Measurements from ENCODE around the gene CAMTA2.
A peak's percentile ranks its signal among the peaks of the same experiment; 100 is the strongest.

Gene CAMTA2

DNA sequence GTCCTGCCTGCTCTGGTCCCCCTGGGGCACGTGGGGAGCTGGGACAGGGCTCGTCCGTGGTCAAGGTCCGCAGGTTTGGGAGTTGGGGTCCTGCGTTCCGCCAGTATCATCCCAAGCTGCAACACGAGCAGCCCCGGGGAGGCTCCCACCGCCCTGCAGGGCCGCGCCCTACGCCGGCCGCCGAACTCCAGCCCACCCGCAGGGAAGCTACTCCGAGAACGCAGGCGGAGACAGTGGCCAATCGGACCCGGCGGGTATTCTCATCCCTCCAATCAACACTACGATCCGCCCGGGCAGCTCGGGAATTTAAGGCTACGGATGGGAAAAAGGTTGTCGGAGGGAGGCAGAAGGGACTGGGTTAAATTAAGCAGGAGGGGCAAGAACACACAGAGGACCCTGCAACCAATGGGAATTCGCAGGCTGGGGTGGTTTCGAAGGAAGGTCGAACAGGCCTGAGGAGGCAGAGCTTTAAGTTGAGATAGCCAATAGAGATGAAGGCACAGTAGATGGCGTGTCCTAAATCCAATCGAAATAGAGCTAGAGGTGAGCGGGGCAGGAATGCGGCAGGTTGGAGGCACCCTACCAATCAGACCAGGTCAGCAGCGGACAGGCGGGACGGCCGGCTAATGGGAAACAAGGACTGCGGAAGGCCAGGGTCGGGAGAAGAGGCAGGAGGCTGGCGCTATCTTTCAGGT, 20.5 kb downstream of the CAMTA2 start:
- DNase-seq, result peak; percentile 60

DNA sequence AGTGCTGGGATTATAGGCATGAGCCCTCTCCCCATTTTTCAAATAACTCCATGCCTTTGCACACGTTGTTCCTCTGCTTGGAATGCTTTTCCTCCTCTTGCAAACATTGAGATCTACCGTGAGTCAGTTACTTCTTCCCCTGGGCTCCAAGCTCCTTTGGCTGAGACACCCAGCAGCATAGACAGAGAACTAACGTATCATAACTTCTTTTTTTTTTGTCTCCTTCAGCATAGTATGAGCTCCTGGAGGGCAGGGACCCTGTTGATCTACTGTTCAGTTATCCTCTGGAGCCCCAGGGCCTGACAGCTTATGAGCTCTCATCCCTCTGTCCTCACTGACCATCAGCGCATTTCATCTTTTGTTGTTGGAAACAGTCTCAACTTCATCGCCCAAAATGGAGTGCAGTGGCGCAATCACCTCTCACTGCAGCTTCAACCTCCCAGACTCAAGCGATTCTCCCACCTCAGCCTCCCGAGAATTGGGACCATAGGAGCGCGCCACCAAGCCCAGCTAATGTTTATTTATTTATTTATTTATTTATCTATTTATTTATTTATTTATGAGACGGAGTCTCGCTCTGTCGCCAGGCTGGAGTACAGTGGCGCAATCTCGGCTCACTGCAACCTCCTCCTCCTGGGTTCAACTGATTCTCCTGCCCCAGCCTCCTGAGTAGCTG, 22.0 kb downstream of the CAMTA2 start:
- no peak for DNase-seq

DNA sequence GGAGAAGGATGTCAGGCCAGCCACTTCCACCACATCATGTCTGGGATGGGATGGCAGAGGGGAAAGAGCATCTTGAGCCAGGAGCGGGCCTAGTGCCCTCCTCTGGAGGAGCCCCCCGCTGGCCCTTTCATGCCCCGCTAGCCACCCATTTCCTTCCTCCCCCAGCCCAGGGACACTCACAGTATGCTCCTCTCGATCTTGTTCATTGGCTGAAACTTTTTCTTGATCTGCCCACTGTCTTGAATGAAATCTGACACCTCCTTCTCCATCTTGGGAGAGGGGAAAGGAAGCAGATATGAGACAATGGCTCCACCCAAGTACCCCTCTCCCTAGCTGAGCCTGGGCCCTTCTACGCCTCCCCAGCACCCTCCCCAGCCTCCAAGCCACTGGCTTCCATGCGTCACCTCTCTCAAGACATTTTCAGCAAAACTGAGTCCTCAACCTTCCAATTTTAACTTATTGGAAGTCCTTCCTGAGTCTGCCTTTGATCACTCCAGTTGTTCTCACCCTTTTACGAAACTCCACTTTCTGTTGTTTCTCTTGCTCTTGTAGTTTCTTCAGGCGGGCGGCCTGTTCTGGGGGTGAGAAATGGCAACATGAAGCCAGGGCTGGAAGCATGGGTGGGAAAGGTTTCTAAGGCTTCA, 27.1 kb downstream of the CAMTA2 start:
- no peak for DNase-seq

DNA sequence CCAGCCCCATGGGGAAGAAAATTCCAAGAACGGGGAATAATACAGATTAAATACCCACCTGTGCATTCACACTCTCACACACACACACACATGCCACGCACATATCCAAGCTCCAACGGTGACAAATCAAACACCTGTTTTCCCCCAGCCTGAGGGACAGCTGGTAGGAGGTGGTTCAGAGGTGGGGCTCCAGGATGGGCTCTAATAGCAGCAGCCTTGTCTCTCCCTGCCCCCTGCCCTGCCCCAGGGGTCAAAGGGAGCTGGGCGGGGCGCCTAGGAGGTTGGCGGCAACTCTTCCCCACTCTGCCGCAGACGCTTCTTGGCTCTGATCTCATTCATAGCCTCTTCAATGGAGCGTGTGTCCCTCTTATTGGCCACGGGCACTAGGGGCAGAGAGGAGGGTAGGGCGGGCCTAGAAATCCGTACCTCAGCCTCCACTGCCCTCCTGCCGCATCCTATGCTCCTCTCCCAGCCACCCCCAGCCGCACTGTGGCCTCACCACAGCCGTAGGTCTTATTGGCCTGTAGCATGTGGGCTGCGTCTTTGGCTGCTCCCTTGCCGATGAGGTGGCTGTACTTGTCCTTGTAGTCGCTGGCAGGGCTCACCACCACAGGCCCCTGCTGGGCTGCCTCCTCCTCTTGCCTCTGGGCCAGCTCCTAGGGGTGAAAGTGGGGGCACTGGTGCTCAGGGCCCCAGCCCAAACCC, 28.1 kb downstream of the CAMTA2 start:
- no peak for DNase-seq

DNA sequence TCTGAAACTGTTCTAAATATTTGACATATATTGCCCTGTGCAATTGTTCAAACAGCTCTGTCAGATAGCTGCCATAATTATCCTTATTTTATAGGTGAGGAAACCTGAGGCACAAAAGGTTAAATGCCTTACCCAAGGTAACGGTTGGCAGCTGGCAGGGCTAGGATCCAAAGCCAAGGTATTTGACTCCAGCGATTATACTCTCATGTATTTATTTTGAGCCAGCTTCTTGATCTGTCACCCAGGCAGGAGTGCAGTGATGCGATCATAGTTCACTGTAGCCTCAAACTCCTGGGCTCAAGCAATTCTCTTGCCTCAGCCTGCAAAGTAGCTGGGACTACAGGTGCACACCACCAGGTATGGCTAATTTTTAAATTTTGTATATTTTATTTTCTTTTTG, 29.4 kb downstream of the CAMTA2 start:
- DNase-seq, result no peak

DNA sequence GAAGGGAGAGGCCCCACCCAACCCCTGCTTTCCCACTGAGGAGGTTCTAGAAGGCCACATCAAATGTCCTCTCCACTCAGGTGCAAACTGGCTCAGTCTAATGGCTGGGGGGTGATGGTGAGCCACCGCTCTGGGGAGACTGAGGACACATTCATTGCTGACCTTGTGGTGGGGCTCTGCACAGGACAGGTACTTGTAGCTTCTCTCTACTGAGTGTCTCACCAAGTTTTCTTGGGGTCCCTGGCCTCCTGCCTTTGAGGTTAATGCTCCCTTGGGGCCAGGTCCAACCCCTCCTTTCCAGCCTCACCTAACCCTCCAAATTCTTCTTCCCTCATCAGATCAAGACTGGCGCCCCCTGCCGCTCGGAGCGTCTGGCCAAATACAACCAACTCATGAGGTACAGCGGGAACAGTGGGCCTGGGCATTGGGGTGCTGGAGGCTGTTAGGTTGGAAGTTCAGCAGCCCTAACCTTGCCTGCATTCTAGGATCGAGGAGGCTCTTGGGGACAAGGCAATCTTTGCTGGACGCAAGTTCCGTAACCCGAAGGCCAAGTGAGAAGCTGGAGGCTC, 30.9 kb downstream of the CAMTA2 start:
- no peak for DNase-seq

- no peak for DNase-seq
These were observed 32.4 kb downstream of the CAMTA2 start for GRCh38 chr17:4955091-4955490.

DNA sequence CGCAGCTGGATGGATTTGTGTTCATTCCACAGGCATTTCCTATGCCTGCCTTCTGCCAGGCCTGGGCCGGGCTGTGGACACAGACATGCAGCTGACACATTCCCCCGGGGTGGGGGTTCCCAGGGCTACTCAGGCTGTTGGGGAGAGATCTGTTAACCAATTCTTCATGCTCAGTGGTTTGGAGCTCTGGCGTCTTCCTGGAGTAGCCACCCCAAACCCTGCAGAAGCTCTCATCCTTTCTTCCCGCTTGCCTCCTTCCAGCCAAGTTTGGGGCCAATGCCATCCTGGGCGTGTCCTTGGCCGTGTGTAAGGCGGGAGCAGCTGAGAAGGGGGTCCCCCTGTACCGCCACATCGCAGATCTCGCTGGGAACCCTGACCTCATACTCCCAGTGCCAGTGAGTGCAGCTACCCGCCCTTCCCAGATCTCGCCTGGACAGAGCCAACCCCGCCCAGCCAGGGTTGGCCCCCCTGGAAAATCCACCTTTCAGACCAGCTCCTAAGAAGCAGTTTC, 34.0 kb downstream of the CAMTA2 start:
- DNase-seq, result no peak

DNA sequence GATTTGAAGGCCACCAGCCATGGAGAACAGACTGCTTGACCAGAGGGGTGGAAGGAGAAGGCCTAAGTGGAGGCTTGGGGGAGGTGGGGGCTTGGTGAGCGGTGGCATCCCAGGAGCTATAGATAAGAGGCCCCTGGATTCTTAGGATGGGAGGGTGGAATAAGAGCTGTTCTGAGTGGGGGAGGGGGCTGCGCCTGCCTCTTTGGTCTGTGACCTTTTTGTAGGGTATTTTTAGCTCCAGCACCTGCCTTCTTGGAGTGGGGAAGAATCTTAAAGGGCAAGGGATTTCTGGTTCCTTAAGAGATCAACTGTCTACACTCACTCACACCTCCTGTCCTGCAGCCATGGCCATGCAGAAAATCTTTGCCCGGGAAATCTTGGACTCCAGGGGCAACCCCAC, 36.0 kb downstream of the CAMTA2 start:
- no peak for DNase-seq

- DNase-seq, result no peak
These were observed 36.7 kb downstream of the CAMTA2 start, which contains the start of gene ENO3 for GRCh38 chr17:4950746-4951204. Gene ENO3, plus strand, starts transcription at chr17:4951119. Its CDS starts 711 bp downstream, at chr17:4951830.

- DNase-seq, result no peak
These were observed 37.3 kb downstream of the CAMTA2 start for GRCh38 chr17:4950075-4950745.

DNA sequence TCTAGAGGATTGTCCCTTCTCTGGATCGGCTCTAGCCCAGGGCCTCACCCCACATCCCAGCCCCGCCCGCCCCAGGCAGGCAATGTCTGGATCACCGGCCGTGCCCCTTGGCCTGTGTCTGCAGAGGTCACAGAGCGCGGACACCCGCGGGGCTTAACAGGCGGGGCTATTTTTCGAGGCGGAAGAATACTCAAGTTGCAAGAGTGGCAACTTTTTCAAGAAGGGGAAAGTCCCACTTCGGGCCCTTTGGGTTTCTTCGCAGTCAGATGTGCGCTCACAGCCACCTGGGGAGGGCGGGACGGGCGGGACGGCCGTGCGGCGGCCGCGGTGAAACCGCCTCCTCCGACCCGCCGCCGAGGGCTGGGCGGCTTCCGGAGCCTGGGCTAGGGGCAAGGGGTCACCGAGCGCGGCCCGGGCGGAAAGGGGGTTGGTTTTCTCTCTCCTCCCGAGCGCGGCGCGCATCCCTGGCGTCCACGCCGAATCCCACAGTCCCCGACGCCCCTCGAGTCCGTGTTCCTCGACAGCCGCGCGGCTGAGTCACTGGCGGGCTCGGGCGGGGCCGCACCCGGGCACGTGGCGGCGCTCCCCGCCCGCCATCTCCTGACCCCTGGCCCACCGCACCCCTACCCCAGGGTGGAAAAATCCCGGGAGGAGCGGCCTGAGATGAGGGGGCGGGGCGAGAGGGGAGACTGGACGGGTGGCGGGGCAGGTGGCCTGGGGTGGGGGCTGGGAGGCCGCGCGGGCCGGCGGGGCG, 38.0 kb downstream of the CAMTA2 start:
- DNase-seq, result no peak

DNA sequence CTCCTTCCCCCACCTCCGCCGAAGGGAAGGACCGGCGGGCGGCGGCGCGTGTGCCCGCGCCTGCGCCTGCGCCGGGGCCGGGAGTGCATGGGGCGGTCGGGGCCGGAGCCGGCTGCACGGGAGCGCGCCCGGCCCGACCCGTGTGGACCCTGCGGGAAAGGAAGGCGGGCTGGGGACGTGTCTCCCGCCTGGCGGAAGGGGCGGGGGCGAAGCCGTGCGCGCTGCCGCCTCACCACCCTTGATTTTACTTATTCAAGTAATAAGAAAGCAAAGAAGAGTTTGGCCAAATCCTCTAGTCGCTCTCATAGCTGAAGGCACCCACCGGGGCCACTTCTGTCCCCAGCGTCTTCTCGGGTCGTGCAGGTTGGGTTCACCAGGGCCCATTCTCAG, 38.5 kb downstream of the CAMTA2 start:
- peak; percentile 68 for DNase-seq

- peak; percentile 77 for DNase-seq
These were observed 39.1 kb downstream of the CAMTA2 start, which contains the start of gene PFN1 for GRCh38 chr17:4948166-4948930. Gene PFN1, minus strand, starts transcription at chr17:4948530. Its CDS starts 136 bp downstream, at chr17:4948394.

GRCh38 chr17:4947411-4948165, 39.9 kb downstream of the CAMTA2 start:
- DNase-seq, result no peak

DNA sequence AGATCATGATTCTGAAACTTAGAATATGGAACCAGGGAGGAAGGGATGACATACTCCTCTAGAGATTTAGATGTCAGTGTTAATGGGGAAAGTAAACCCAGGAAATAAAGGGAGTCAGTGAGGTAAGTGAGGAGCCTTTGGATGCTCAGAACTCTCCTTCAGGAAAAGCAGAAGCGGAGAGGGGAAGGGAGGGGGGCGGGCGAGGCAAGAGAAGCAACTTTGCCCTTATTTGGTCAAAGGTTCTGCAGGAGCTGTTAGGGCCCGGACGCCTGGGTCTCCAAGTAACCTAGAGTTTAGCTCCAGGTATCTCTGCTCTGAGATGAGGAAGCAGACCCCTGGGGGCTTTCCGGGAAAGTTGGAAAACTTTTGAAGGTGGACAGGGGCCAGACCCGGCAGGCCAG, 40.5 kb downstream of the CAMTA2 start:
- no peak for DNase-seq

GRCh38 chr17:4946312-4946976, 41.0 kb downstream of the CAMTA2 start:
- DNase-seq, result no peak

DNA sequence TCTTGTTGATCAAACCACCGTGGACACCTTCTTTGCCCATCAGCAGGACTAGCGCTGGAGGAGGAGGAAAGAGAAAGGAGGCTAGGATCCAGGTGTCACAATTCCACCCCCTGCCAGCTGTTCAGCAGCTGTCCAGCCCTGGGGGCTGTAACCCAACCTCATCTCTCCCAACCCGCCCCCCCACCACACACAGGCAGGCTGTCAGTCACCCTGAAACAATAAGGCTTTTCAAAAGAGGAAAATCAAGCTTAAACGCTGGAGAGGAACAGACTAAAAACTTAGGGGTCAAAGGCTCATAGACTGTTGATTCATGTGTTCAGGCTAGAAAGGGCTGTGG, 41.6 kb downstream of the CAMTA2 start:
- DNase-seq, result no peak

All from KG1 (cell line).